GM12878 (cell line): ENCODE measurements around the gene PKN2. TPM values are rescaled to one million over a fixed set of nuclear protein-coding genes. Genes with fewer than 3 reads are reported as not detected.

Source experiments
- ATAC-seq: fragments of 200-7000 bp; cut with Tn5 transposase; 3 replicates; pipeline ENCODE4 v1.9.1; 2020; ENCODE audit warnings: mild to moderate bottlenecking, moderate library complexity
- BruUV-seq: library from RNA; stranded (reverse); fragments of 400-500 nt; replicated peaks from 2 replicates; lab custom pipeline; 2021; lab: Mats Ljungman, UMichigan
- CTCF ChIA-PET: fragments of 300-600 bp; sonication (Branson Sonifier 250); formaldehyde crosslinking; extraction: SDS; loops from one replicate; lab custom pipeline; 2021; ENCODE audit warnings: inconsistent platforms; lab: Yijun Ruan, JAX
- POLR2A ChIA-PET: fragments of 350-600 bp; formaldehyde crosslinking; extraction: SDS; loops from one replicate; lab custom pipeline; 2021; ENCODE audit warnings: inconsistent platforms; lab: Charles Lee
- RAD21 ChIA-PET: fragments of 300-600 bp; sonication (Branson Sonifier 250); formaldehyde crosslinking; loops from one replicate; lab custom pipeline; 2023; ENCODE audit warnings: antibody characterized with exemption; ENCODE audit not compliant: unreplicated experiment; lab: Charles Lee
- SMC1A ChIA-PET: fragments of 300-600 bp; sonication (Branson Sonifier 250); formaldehyde crosslinking; loops from one replicate; lab custom pipeline; 2023; ENCODE audit not compliant: unreplicated experiment, uncharacterized antibody; lab: Charles Lee
- DNase-seq: peaks from one replicate; pipeline ENCODE4 v3.0.0-alpha.2; 2011; ENCODE audit warnings: low read depth, low spot score
- FAIRE-seq: peaks from 3 replicates; lab custom pipeline; 2011; peaks lifted over from hg19 to GRCh38; lab: Jason Lieb, UNC
- H2AFZ ChIP-seq: 2 replicates; pipeline ENCODE4 v1.6.0; 2011; ENCODE audit warnings: low read depth, low read length, control low read depth; ENCODE audit not compliant: control insufficient read depth
- H3K27ac ChIP-seq: 2 replicates; pipeline ENCODE4 v1.5.1; 2011; ENCODE audit warnings: control low read depth; ENCODE audit not compliant: control insufficient read depth, insufficient read depth
- H3K27me3 ChIP-seq, 2 experiments: replicated peaks in 1 of 2; 2 replicates each; pipeline versions ENCODE4 v1.6.0 to v1.6.1; 2011; ENCODE audit warnings: low read length in 1 of 2; ENCODE audit not compliant: control insufficient read depth in 2 of 2, insufficient read depth in 2 of 2
- H3K36me3 ChIP-seq, 2 experiments: 2 replicates each; pipeline ENCODE4 v1.5.1; 2011; ENCODE audit warnings: low read length in 1 of 2; ENCODE audit not compliant: control insufficient read depth in 2 of 2, insufficient read depth in 2 of 2
- H3K4me1 ChIP-seq: 2 replicates; pipeline ENCODE4 v1.6.1; 2011; ENCODE audit warnings: mild to moderate bottlenecking, low read length, moderate library complexity, mixed read lengths; ENCODE audit not compliant: control insufficient read depth, insufficient read depth
- H3K4me2 ChIP-seq: 2 replicates; pipeline ENCODE4 v1.6.0; 2011; ENCODE audit warnings: control low read depth; ENCODE audit not compliant: control insufficient read depth, insufficient read depth
- H3K4me3 ChIP-seq: fragments of 200-600 bp; sonication (generic); 2 replicates; pipeline ENCODE4 v1.5.1; 2016
- H3K79me2 ChIP-seq: 2 replicates; pipeline ENCODE4 v1.6.0; 2011; ENCODE audit warnings: low read length; ENCODE audit not compliant: control insufficient read depth, insufficient read depth
- H3K9ac ChIP-seq: 2 replicates; pipeline ENCODE4 v1.8.0; 2011; ENCODE audit warnings: low read length, control low read depth, mixed read lengths; ENCODE audit not compliant: control insufficient read depth, insufficient read depth
- H3K9me3 ChIP-seq: replicated peaks from 3 replicates; pipeline ENCODE4 v1.5.1; 2011; ENCODE audit warnings: mild to moderate bottlenecking, low read length; ENCODE audit not compliant: control insufficient read depth, insufficient read depth
- H4K20me1 ChIP-seq: 2 replicates; pipeline ENCODE4 v1.6.0; 2011; ENCODE audit not compliant: control insufficient read depth, insufficient read depth
- BACH1 ChIP-seq: fragments of 450-650 bp; IDR thresholded peaks from 2 replicates; pipeline ENCODE4 v1.6.1; 2017; ENCODE audit warnings: mild to moderate bottlenecking, borderline replicate concordance
- CEBPB ChIP-seq, 2 experiments: fragments of 150-350 bp in 1 of 2; IDR thresholded peaks; 2 replicates each; pipeline ENCODE4 v1.6.1; 2012 to 2014; ENCODE audit warnings: low read depth in 2 of 2, low read length in 2 of 2, borderline replicate concordance in 1 of 2, inconsistent platforms in 1 of 2
- FOXM1 ChIP-seq: IDR thresholded peaks from 2 replicates; pipeline ENCODE4 v1.6.1; 2012; ENCODE audit warnings: low read depth, mild to moderate bottlenecking, inconsistent platforms, low read length, moderate library complexity
- JUNB ChIP-seq: IDR thresholded peaks from 2 replicates; pipeline ENCODE4 v1.6.1; 2016; ENCODE audit warnings: antibody characterized with exemption, mild to moderate bottlenecking
- MYC ChIP-seq: IDR thresholded peaks from 2 replicates; pipeline ENCODE4 v1.6.1; 2011; ENCODE audit warnings: mild to moderate bottlenecking, low read length, moderate library complexity, inconsistent platforms; ENCODE audit not compliant: insufficient read depth, insufficient replicate concordance, insufficient read length, severe bottlenecking
- NFIC ChIP-seq: IDR thresholded peaks from 2 replicates; pipeline ENCODE4 v1.6.1; 2012; ENCODE audit warnings: low read depth, mild to moderate bottlenecking, inconsistent platforms, low read length, moderate library complexity
- PAX8 ChIP-seq: fragments of 450-650 bp; IDR thresholded peaks from 2 replicates; pipeline ENCODE4 v1.6.1; 2017; ENCODE audit warnings: mild to moderate bottlenecking, moderate library complexity
- WRNIP1 ChIP-seq: IDR thresholded peaks from 2 replicates; pipeline ENCODE4 v1.6.1; 2011; ENCODE audit warnings: low read depth, low read length, improper control_type of control experiment, borderline replicate concordance
- WGBS: methylation state at CpG from one replicate; pipeline ENCODE4 v1.1.6; 2016; ENCODE audit warnings: low lambda C conversion rate; ENCODE audit not compliant: insufficient replicate concordance, insufficient coverage; ENCODE audit errors: missing lambda C conversion rate; 5-methylcytosine and 5-hydroxymethylcytosine counted together
- in situ Hi-C: fragments of 300-500 bp; cut with MboI; formaldehyde crosslinking; loops from 9 replicates; pipeline ENCODE4 v1.14.3; 2018; ENCODE audit warnings: mixed read lengths
- intact Hi-C: fragments of 100-400 bp; cut with micrococcal nuclease; formaldehyde crosslinking; loops from one replicate; pipeline ENCODE4 v1.14.2; 2022; ENCODE audit not compliant: unreplicated experiment
- polyA plus RNA-seq, 11 experiments: library from polyadenylated mRNA; depleted of rRNA in 4 of 11; unstranded in 6 of 11; stranded (reverse) in 5 of 11; fragments of >200 nt; fragmentation: Nextera tagmentation in 4 of 11; fragmentation: Illumina TruSeq in 1 of 11; extraction: Ambion mirVana in 4 of 11; extraction: Trizol in 1 of 11; gene quantifications; 1 replicate in 1 of 11; 2 replicates in 10 of 11; pipeline versions ENCODE4 v1.2.1 to v1.2.3, GENCODE V29; 2011 to 2016; ENCODE audit warnings: inconsistent platforms in 2 of 11, missing spikeins in 2 of 11, low read depth in 1 of 11
- total RNA-seq, 4 experiments: library from RNA; depleted of rRNA in 3 of 4; stranded (reverse); fragments of >200 nt in 3 of 4; fragmentation: Illumina TruSeq in 1 of 4; extraction: Trizol in 1 of 4; gene quantifications; 2 replicates each; pipeline versions ENCODE4 v1.2.1 to v1.2.3, GENCODE V29; 2013 to 2021
- TF ChIP-seq, protein P1 (sequence below): fragments of 450-650 bp; IDR thresholded peaks from 2 replicates; pipeline ENCODE4 v1.6.1; 2016; ENCODE audit warnings: mild to moderate bottlenecking
- TF ChIP-seq, protein P2 (sequence below): fragments of 450-650 bp; IDR thresholded peaks from 2 replicates; pipeline ENCODE4 v1.6.1; 2016; ENCODE audit warnings: mild to moderate bottlenecking, moderate library complexity, borderline replicate concordance

Gene PKN2
- total and polyA plus RNA-seq, 10 of the 15 experiments (the other 5 are each of a cell fraction or from before 2014, with no cell fraction given) = 2.6 to 18.3 (median 12.9) TPM

DNA sequence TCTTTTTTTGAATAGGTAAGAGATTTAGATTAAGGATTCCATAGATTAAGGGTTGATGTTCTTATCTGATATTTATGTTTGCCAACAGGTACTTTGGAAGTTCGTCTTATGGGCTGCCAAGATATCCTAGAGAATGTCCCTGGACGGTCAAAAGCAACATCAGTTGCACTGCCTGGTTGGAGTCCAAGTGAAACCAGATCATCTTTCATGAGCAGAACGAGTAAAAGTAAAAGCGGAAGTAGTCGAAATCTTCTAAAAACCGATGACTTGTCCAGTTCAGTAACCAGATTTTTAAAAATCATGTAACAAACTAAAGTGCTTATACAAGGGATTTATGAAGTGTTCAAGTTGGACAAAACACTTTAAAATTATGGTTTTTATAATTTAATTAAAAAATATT lies 100.5 kb downstream of the PKN2 start (continued):
- TF ChIP-seq CEBPB (IDR thresholded peaks at IDR 0.05; ENCODE audit: borderline replicate concordance in 1 of 2, low read depth in 2 of 2, low read length in 2 of 2) (no peak), WRNIP1 (no peak), MYC (no peak), FOXM1 (no peak), PAX8 (no peak)
- TF ChIP-seq, protein P1, sequence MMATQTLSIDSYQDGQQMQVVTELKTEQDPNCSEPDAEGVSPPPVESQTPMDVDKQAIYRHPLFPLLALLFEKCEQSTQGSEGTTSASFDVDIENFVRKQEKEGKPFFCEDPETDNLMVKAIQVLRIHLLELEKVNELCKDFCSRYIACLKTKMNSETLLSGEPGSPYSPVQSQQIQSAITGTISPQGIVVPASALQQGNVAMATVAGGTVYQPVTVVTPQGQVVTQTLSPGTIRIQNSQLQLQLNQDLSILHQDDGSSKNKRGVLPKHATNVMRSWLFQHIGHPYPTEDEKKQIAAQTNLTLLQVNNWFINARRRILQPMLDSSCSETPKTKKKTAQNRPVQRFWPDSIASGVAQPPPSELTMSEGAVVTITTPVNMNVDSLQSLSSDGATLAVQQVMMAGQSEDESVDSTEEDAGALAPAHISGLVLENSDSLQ = no peak

DNA sequence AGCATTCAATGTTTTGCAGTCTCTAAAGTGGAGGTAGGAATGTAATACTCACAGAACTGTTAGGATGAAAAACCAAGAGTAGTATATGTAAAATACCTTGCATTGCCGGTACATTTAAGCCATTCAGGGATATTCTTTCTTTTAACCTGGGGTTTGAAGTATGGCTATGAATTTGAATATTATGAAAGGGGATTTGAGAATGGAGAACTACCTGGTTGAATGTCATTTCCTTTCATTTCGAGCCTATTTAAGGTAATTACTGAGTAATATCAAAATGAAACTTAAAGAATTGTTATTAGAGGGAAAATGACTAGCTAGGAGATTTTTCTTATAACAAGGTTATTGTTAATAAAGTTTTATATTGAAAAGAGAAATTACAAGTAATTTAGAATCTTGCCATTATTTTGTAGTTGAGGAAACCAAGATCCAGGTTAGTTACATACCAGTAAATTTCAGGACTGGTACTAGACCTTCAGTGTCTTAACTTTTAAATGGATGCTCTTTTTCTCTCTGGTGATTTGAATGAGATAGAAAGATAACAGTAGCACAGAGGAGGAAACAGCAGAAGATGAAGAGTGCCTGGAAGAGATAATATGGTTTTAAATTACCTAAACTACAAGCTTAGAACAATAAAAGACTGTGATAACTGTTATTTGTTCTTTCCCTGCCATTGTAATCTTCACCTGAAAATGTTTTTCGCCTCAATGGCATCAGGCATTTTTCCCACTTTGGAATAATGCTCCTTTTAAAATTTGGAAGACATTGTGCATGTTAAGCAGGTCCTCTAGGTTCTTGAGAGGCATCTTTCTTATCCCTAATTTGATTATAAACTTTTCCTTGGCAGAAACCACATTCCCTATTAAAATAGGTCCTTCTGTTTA lies 103.2 kb downstream of the PKN2 start:
- Histone ChIP-seq H3K4me3 (no peak overlapping the region), H3K36me3 (peaks cover 0 to 10% of the 10 kb centered on the region in 2 experiments; a peak in 3 of 4 replicates)
- TF ChIP-seq, protein P2, sequence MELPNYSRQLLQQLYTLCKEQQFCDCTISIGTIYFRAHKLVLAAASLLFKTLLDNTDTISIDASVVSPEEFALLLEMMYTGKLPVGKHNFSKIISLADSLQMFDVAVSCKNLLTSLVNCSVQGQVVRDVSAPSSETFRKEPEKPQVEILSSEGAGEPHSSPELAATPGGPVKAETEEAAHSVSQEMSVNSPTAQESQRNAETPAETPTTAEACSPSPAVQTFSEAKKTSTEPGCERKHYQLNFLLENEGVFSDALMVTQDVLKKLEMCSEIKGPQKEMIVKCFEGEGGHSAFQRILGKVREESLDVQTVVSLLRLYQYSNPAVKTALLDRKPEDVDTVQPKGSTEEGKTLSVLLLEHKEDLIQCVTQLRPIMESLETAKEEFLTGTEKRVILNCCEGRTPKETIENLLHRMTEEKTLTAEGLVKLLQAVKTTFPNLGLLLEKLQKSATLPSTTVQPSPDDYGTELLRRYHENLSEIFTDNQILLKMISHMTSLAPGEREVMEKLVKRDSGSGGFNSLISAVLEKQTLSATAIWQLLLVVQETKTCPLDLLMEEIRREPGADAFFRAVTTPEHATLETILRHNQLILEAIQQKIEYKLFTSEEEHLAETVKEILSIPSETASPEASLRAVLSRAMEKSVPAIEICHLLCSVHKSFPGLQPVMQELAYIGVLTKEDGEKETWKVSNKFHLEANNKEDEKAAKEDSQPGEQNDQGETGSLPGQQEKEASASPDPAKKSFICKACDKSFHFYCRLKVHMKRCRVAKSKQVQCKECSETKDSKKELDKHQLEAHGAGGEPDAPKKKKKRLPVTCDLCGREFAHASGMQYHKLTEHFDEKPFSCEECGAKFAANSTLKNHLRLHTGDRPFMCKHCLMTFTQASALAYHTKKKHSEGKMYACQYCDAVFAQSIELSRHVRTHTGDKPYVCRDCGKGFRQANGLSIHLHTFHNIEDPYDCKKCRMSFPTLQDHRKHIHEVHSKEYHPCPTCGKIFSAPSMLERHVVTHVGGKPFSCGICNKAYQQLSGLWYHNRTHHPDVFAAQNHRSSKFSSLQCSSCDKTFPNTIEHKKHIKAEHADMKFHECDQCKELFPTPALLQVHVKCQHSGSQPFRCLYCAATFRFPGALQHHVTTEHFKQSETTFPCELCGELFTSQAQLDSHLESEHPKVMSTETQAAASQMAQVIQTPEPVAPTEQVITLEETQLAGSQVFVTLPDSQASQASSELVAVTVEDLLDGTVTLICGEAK = peak; percentile 85
- no peak for TF ChIP-seq BACH1
- TF ChIP-seq JUNB = peak; percentile 44
- TF ChIP-seq NFIC = peak; percentile 15; the same call in 1 of the 2 replicates
- TF ChIP-seq, all 136 proteins: peak for 3
- WGBS = 57% methylated on average over 3 of the region's 3 CpGs
- no peaks in the 10 kb centered on the region for H3K79me2 ChIP-seq
- POLR2A ChIA-PET = no interaction called here
- H2AFZ ChIP-seq = no peak overlapping the region
- in situ Hi-C loops (no loop called here), intact Hi-C loops (no loop called here)
- H3K9ac ChIP-seq = no peak overlapping the region
- CTCF ChIA-PET = interaction anchor here (0.6 kb wide), 2 partner anchors 31 to 211 kb away, joined by 3 read pairs; no protein-coding TSS in a partner anchor
- no peak for DNase-seq
- no peak overlapping the region for H3K27ac ChIP-seq
- FAIRE-seq = peak; percentile 84
- RAD21 ChIA-PET = no interaction called here
- no TSS peak for BruUV-seq
- no peak for ATAC-seq
- H3K4me2 ChIP-seq = no peak overlapping the region
- H3K27me3 ChIP-seq = no peaks in the 10 kb centered on the region
- no peaks in the 10 kb centered on the region for H3K9me3 ChIP-seq
- SMC1A ChIA-PET = interaction anchor here (0.9 kb wide), 1 partner anchor 23 kb away, joined by 3 read pairs; no protein-coding TSS in a partner anchor
- no peaks in the 10 kb centered on the region for H4K20me1 ChIP-seq
- no peaks in the 10 kb centered on the region for H3K4me1 ChIP-seq
